Stimulated activated CD8-positive, alpha-beta memory T cell treated with anti-CD3 and anti-CD28 coated beads, Interleukin-15, amount 100 ng/mL, for 48 hours (primary cell): ENCODE data around the gene HBZ.
"Not testable (repeated sequence)": the region's sequence is repeated elsewhere in the genome, so short reads cannot be mapped to it uniquely, and the experiment has no call there.

ENCODE experiments used
- DNase-seq, 2 donors: peaks; one replicate each; pipeline ENCODE4 v3.0.0-alpha.2; 2020; ENCODE audit warnings: low read depth in 2 of 2

The HBZ gene

DNA sequence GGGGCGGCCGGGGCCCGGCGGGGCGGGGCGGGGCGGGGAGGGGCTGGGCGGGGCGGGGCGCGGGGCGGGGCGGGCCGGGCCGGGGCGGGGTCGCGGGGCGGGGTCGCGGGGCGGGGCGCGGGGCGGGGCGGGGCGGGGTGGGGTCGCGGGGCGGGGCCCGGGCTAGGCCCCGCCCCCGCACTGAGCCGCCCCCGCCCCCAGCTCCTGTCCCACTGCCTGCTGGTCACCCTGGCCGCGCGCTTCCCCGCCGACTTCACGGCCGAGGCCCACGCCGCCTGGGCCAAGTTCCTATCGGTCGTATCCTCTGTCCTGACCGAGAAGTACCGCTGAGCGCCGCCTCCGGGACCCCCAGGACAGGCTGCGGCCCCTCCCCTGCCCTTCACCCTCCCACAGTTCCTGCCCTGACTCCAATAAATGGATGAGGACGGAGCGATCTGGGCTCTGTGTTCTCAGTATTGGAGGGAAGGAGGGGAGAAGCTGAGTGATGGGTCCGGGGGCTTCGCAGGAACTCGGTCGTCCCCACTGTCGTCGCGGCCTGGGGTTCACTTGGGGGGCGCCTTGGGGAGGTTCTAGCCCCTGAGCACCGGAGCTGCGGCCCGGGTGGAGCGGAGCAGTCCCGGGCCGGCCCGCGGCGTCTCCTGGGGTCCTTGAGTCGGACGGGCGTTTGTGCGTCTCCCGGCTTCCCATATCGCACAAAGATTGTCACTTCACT, 12.5 kb downstream of the HBZ start:
- no peak for DNase-seq

DNA sequence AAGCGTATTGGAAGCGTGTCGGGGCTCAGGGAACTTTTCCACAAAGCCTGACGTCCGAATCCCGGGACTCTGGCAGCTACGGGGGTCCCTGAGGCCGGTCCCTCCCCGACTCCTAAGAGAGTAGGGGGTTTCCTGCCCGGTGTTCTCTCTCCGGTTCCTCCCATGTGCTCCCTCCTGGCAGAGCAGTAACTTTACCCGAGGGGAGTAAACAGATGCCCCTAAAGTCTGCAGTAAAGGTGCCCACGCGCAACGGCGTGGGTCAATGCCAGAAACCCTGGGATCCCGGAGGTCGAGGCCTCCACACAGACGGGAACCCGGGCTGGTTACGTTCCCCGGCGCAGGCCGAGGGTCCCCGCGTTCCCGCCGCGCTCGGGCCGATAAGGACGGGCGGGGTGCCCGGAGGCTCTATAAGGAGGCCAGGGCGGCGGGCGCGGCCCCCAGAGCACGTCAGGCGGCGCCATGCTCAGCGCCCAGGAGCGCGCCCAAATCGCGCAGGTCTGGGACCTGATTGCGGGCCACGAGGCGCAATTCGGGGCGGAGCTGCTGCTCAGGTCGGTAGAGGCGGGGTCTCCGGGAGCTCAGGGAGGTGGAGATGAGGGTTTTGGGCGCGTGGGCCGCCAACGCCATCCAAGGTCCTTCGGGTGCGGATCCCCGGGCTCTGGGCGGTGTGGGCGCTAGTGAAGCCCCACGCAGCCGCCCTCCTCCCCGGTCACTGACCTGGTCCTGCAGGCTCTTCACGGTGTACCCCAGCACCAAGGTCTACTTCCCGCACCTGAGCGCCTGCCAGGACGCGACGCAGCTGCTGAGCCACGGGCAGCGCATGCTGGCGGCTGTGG, 13.3 kb downstream of the HBZ start, which contains the start of gene HBM:
Gene HBM (plus strand): TSS at position 440 of the 836 bp plus-strand sequence. CDS start 20 bp downstream, at position 460.
- DNase-seq: no peak

DNA sequence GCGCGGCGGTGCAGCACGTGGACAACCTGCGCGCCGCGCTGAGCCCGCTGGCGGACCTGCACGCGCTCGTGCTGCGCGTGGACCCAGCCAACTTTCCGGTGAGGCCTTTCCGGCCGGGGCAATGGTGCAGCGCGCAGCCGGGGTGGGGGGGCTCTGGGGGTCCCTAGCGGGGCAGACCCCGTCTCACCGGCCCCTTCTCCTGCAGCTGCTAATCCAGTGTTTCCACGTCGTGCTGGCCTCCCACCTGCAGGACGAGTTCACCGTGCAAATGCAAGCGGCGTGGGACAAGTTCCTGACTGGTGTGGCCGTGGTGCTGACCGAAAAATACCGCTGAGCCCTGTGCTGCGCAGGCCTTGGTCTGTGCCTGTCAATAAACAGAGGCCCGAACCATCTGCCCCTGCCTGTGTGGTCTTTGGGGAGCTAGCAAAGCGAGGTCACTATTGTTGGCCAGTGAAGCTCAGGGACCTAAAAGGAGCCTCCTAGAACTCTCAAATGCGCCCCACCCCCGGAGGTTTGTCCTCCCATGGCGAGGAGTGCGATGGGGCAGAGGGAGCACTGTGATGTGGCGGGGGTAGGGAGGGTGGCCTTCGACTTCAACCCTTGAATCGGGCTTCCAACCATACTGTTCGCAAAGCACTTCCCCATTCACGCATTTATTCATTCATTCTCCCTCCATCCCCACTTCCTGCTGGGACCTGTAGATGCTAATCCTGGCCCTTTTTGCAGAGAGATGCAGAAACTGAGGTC, 14.1 kb downstream of the HBZ start:
- DNase-seq: no peak

DNA sequence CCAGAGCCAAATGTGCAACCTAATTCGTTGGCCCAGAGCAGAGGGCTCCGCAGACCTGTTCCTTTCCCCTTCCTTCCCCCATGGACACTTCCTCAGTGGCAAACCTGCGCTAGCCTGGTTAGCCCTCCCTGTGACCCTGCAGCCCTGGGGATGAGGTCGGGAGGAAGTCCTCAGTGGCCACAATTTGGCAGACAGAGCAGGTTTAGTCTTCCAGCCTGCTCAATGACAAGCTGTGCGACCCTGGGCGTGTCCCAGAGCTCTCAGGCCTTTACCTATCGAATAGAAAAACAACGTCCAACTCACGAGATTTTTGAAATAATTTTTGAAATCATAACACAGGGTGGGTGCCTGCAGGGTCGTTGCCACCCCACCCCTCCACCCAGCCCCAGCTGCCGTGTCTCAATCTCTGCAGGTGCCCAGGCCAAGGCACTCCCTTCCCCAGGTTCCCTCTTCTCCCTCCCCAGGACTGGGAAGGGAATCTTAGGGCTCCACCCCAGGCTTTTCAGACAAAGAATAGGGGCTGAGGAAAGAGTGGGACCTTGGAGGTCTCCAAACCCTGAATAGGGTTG, 14.8 kb downstream of the HBZ start:
- no peak for DNase-seq

DNA sequence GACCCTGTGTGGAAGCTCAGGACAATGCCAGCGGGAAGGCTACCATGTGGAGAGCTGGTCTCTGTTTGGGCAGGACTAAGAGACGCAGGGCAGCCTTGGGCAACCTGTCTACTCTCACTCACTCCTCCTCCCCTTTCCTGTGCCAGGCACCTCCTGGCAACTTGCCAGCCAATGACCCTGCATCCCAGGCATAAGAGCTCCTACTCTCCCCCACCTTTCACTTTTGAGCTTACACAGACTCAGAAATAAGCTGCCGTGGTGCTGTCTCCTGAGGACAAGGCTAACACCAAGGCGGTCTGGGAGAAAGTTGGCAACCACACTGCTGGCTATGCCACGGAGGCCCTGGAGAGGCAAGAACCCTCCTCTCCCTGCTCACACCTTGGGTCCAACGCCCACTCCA, 16.0 kb downstream of the HBZ start:
- DNase-seq: no peak

DNA sequence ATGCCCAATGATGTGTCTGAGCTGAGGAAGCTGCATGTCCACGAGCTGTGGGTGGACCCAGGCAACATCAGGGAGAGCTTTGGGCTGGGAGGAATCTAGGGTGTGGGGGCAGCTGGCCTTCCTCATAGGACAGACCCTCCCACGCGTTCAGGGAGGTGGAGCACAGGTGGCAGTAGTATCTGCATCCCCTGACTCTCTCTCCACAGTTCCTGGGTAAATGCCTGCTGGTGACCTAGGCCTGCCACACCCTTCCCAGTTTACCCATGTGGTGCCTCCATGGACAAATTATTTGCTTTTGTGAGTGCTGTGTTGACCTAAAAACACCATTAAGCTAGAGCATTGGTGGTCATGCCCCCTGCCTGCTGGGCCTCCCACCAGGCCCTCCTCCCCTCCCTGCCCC, 16.6 kb downstream of the HBZ start:
- no peak for DNase-seq

DNA sequence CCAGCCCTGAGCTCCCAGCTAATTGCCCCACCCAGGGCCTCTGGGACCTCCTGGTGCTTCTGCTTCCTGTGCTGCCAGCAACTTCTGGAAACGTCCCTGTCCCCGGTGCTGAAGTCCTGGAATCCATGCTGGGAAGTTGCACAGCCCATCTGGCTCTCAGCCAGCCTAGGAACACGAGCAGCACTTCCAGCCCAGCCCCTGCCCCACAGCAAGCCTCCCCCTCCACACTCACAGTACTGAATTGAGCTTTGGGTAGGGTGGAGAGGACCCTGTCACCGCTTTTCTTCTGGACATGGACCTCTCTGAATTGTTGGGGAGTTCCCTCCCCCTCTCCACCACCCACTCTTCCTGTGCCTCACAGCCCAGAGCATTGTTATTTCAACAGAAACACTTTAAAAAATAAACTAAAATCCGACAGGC, 17.7 kb downstream of the HBZ start:
- not testable (repeated sequence) for DNase-seq

DNA sequence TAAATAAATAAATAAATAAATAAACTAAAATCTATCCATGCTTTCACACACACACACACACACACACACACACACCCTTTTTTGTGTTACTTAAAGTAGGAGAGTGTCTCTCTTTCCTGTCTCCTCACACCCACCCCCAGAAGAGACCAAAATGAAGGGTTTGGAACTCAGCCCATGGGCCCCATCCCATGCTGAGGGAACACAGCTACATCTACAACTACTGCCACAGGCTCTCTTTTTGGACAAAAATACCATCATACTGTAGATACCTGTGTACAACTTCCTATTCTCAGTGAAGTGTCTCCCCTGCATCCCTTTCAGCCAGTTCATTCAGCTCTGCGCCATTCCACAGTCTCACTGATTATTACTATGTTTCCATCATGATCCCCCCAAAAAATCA, 18.3 kb downstream of the HBZ start:
- no peak for DNase-seq

DNA sequence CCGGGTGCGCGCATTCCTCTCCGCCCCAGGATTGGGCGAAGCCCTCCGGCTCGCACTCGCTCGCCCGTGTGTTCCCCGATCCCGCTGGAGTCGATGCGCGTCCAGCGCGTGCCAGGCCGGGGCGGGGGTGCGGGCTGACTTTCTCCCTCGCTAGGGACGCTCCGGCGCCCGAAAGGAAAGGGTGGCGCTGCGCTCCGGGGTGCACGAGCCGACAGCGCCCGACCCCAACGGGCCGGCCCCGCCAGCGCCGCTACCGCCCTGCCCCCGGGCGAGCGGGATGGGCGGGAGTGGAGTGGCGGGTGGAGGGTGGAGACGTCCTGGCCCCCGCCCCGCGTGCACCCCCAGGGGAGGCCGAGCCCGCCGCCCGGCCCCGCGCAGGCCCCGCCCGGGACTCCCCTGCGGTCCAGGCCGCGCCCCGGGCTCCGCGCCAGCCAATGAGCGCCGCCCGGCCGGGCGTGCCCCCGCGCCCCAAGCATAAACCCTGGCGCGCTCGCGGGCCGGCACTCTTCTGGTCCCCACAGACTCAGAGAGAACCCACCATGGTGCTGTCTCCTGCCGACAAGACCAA, 20.0 kb downstream of the HBZ start, which contains the start of gene HBA2:
Gene HBA2 (plus strand): TSS at position 503 of the 568 bp plus-strand sequence. CDS start 37 bp downstream, at position 540.
- not testable (repeated sequence) for DNase-seq

DNA sequence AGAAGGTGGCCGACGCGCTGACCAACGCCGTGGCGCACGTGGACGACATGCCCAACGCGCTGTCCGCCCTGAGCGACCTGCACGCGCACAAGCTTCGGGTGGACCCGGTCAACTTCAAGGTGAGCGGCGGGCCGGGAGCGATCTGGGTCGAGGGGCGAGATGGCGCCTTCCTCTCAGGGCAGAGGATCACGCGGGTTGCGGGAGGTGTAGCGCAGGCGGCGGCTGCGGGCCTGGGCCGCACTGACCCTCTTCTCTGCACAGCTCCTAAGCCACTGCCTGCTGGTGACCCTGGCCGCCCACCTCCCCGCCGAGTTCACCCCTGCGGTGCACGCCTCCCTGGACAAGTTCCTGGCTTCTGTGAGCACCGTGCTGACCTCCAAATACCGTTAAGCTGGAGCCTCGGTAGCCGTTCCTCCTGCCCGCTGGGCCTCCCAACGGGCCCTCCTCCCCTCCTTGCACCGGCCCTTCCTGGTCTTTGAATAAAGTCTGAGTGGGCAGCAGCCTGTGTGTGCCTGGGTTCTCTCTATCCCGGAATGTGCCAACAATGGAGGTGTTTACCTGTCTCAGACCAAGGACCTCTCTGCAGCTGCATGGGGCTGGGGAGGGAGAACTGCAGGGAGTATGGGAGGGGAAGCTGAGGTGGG, 20.9 kb downstream of the HBZ start:
- not testable (repeated sequence) for DNase-seq

DNA sequence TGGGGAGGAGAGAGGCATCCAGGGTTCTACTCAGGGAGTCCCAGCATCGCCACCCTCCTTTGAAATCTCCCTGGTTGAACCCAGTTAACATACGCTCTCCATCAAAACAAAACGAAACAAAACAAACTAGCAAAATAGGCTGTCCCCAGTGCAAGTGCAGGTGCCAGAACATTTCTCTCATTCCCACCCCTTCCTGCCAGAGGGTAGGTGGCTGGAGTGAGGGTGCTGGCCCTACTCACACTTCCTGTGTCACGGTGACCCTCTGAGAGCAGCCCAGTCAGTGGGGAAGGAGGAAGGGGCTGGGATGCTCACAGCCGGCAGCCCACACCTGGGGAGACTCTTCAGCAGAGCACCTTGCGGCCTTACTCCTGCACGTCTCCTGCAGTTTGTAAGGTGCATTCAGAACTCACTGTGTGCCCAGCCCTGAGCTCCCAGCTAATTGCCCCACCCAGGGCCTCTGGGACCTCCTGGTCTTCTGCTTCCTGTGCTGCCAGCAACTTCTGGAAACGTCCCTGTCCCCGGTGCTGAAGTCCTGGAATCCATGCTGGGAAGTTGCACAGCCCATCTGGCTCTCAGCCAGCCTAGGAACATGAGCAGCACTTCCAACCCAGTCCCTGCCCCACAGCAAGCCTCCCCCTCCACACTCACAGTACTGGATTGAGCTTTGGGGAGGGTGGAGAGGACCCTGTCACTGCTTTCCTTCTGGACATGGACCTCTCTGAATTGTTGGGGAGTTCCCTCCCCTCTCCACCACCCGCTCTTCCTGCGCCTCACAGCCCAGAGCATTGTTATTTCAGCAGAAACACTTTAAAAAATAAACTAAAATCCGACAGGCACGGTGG, 21.7 kb downstream of the HBZ start:
- DNase-seq: not testable (repeated sequence)

DNA sequence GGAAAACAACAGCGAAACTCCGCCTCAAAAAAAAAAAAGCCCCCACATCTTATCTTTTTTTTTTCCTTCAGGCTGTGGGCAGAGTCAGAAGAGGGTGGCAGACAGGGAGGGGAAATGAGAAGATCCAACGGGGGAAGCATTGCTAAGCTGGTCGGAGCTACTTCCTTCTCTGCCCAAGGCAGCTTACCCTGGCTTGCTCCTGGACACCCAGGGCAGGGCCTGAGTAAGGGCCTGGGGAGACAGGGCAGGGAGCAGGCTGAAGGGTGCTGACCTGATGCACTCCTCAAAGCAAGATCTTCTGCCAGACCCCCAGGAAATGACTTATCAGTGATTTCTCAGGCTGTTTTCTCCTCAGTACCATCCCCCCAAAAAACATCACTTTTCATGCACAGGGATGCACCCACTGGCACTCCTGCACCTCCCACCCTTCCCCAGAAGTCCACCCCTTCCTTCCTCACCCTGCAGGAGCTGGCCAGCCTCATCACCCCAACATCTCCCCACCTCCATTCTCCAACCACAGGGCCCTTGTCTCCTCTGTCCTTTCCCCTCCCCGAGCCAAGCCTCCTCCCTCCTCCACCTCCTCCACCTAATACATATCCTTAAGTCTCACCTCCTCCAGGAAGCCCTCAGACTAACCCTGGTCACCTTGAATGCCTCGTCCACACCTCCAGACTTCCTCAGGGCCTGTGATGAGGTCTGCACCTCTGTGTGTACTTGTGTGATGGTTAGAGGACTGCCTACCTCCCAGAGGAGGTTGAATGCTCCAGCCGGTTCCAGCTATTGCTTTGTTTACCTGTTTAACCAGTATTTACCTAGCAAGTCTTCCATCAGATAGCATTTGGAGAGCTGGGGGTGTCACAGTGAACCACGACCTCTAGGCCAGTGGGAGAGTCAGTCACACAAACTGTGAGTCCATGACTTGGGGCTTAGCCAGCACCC, 22.8 kb downstream of the HBZ start:
- DNase-seq: no peak

DNA sequence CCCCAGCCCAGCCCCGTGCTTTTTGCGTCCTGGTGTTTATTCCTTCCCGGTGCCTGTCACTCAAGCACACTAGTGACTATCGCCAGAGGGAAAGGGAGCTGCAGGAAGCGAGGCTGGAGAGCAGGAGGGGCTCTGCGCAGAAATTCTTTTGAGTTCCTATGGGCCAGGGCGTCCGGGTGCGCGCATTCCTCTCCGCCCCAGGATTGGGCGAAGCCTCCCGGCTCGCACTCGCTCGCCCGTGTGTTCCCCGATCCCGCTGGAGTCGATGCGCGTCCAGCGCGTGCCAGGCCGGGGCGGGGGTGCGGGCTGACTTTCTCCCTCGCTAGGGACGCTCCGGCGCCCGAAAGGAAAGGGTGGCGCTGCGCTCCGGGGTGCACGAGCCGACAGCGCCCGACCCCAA, 23.6 kb downstream of the HBZ start:
- DNase-seq: not testable (repeated sequence)

DNA sequence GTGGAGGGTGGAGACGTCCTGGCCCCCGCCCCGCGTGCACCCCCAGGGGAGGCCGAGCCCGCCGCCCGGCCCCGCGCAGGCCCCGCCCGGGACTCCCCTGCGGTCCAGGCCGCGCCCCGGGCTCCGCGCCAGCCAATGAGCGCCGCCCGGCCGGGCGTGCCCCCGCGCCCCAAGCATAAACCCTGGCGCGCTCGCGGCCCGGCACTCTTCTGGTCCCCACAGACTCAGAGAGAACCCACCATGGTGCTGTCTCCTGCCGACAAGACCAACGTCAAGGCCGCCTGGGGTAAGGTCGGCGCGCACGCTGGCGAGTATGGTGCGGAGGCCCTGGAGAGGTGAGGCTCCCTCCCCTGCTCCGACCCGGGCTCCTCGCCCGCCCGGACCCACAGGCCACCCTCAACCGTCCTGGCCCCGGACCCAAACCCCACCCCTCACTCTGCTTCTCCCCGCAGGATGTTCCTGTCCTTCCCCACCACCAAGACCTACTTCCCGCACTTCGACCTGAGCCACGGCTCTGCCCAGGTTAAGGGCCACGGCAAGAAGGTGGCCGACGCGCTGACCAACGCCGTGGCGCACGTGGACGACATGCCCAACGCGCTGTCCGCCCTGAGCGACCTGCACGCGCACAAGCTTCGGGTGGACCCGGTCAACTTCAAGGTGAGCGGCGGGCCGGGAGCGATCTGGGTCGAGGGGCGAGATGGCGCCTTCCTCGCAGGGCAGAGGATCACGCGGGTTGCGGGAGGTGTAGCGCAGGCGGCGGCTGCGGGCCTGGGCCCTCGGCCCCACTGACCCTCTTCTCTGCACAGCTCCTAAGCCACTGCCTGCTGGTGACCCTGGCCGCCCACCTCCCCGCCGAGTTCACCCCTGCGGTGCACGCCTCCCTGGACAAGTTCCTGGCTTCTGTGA, 24.3 kb downstream of the HBZ start, which contains the start of gene HBA1:
Gene HBA1 (plus strand): TSS at position 204 of the 906 bp plus-strand sequence. CDS start 37 bp downstream, at position 241.
- not testable (repeated sequence) for DNase-seq

DNA sequence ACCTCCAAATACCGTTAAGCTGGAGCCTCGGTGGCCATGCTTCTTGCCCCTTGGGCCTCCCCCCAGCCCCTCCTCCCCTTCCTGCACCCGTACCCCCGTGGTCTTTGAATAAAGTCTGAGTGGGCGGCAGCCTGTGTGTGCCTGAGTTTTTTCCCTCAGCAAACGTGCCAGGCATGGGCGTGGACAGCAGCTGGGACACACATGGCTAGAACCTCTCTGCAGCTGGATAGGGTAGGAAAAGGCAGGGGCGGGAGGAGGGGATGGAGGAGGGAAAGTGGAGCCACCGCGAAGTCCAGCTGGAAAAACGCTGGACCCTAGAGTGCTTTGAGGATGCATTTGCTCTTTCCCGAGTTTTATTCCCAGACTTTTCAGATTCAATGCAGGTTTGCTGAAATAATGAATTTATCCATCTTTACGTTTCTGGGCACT, 25.0 kb downstream of the HBZ start:
- no peak for DNase-seq

DNA sequence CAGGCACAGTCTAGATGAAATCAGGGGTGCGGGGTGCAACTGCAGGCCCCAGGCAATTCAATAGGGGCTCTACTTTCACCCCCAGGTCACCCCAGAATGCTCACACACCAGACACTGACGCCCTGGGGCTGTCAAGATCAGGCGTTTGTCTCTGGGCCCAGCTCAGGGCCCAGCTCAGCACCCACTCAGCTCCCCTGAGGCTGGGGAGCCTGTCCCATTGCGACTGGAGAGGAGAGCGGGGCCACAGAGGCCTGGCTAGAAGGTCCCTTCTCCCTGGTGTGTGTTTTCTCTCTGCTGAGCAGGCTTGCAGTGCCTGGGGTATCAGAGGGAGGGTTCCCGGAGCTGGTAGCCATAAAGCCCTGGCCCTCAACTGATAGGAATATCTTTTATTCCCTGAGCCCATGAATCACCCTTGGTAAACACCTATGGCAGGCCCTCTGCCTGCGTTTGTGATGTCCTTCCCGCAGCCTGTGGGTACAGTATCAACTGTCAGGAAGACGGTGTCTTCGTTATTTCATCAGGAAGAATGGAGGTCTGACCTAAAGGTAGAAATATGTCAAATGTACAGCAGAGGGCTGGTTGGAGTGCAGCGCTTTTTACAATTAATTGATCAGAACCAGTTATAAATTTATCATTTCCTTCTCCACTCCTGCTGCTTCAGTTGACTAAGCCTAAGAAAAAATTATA, 25.7 kb downstream of the HBZ start:
- no peak for DNase-seq

DNA sequence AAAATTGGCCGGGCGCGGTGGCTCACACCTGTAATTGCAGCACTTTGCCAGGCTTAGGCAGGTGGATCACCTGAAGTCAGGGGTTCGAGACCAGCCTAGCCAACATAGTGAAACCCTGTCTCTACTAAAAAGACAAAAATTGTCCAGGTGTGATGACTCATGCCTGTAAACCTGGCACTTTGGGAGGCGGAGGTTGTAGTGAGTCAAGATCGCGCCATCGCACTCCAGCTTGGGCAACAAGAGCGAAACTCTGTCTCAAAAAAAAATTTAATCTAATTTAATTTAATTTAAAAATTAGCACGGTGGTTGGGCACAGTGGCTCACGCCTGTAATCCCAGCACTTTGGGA, 26.2 kb downstream of the HBZ start:
- no peak for DNase-seq
